HEK293T (cell line): ENCODE results near the gene CLDN15.

Experiments
- CTCF ChIA-PET: fragments of 350-600 bp; formaldehyde crosslinking; extraction: SDS; loops from one replicate; lab custom pipeline; 2021; ENCODE audit warnings: antibody characterized with exemption, inconsistent platforms; lab: Yijun Ruan, JAX
- POLR2A ChIA-PET: fragments of 350-600 bp; formaldehyde crosslinking; extraction: SDS; loops from one replicate; lab custom pipeline; 2020; ENCODE audit warnings: antibody characterized with exemption, inconsistent platforms; lab: Yijun Ruan, JAX
- DNase-seq: peaks from one replicate; pipeline ENCODE4 v3.0.0; 2012; ENCODE audit warnings: mixed read lengths; ENCODE audit errors: extremely low spot score
- ELF4 ChIP-seq: fragments of 450-650 bp; IDR thresholded peaks from 2 replicates; pipeline ENCODE4 v1.6.1; 2017; ENCODE audit warnings: antibody characterized with exemption
- LEF1 ChIP-seq: fragments of 450-650 bp; IDR thresholded peaks from 2 replicates; pipeline ENCODE4 v1.6.1; 2017; ENCODE audit warnings: mild to moderate bottlenecking, borderline replicate concordance
- SUZ12 ChIP-seq: fragments of 450-650 bp; IDR thresholded peaks from 2 replicates; pipeline ENCODE4 v1.6.1; 2016; ENCODE audit warnings: mild to moderate bottlenecking

Gene CLDN15

DNA sequence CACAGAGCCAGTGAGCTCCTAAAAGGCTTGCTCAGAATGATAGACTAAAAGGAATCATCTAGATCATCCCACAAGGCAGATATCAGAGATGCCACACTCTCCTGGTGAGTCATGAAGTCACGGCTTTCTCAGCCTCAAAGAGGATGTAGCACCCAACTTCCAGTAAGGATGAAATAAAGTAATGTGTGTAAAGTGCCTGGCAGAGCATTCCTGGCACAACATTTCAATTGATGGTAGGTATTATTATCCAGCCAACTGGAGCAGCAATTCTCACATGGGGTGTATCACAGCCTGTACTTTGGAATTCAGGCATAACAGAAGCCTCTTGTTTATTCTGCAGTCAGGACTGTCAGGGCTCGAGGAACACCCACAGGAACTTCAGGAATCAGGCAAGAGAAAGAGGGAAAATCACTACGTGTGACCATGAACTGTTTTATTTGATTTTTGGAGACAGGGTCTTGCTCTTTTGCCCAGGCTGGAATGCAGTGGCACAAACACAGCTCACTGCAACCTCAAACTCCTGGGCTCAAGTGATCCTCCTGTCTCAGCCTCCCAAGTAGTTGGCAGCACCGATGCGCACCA lies 52.3 kb downstream of the CLDN15 start:
- CTCF ChIA-PET, result interaction anchor here (0.7 to 0.8 kb wide), 2 partner anchors 9 to 43 kb away, joined by 3 to 4 read pairs; no protein-coding TSS in a partner anchor
- POLR2A ChIA-PET, result interaction anchor here (0.7 to 1.0 kb wide), 2 partner anchors 12 to 33 kb away, joined by 3 read pairs; partner anchors contain the start of gene ZNHIT1
- DNase-seq, result no peak
- TF ChIP-seq LEF1 (no peak), ELF4 (no peak), SUZ12 (no peak)
